NCI-H1417 (cell line): ENCODE results near the gene AP2A2.

ENCODE experiments used
- DNase-seq, 3 experiments: peaks; one replicate each; lab custom pipeline; 2025; lab: John Stamatoyannopoulos, UW

AP2A2 gene

GRCh38 chr11:996681-997080 lies 71.0 kb downstream of the AP2A2 start:
- DNase-seq = no peak

DNA sequence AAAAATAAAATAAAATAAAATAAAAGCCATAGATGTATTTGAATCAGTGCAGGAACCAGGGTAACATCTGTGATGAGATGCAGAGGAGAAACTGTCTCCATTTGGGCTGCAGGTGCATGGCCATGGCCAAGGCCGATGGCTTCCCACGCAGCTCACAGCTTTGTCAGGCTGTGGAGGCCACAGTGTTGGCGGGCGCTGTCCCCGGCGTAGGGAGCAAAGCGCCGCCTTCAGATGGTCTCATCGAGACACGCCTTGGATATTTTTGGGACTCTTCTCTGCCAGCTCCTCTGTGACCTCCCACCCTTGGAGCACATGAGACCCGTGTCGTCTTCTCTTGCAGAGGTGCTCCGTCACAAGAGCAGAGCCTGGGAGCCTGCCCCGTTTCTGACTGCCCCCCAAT lies 72.2 kb downstream of the AP2A2 start:
- no peak for DNase-seq

GRCh38 chr11:999009-999408 lies 73.3 kb downstream of the AP2A2 start:
- no peak for DNase-seq

DNA sequence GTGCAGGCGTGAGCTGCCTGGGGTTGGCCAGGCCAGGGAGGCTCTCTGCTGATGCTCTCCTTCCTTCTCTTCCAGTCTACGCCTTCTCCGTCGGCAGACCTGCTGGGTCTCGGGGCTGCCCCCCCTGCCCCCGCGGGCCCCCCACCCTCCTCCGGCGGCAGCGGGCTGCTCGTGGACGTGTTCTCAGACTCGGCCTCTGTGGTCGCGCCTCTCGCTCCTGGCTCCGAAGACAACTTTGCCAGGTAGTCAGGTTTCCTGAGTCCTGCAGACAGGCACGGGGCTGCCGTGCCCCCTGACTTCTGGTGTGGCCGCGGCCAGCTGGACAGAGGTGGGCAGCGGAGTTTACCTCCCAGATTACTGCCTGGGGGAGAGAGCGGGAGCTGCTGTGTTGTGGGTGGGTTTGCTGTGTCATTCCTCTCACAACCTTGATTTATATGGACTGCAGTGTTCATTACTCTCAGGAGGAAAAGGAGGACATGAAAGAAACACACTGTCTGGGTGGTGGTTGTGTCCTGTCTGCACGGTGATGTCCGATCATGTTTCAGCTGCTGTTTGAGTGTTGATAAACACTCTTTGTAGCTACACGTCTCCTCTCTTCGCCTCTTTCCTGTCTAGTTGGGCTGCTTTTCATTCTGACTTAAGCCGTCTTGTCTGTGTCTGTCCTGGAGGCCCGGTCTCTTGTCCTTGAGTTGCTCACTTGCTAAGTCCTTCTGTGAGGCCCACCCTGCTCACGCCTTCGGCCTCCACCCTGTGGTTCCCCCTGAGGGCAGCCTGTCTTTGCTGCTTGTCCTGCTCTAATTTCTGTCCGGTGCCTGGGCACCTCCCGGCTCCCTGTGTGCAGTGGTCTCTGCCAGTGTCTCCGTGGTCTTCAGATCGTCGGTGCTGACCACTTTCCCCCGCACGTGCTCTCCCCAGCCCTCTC lies 74.9 kb downstream of the AP2A2 start:
- DNase-seq = no peak

- no peak for DNase-seq
These were observed 76.1 kb downstream of the AP2A2 start for GRCh38 chr11:1001617-1002405.

GRCh38 chr11:1002406-1002984 lies 76.8 kb downstream of the AP2A2 start:
- DNase-seq = no peak

- no peak for DNase-seq
These were observed 77.5 kb downstream of the AP2A2 start for GRCh38 chr11:1003159-1003558.

- peak; percentile 45 to 73 (median 71) for DNase-seq
These were observed 80.3 kb downstream of the AP2A2 start for GRCh38 chr11:1005928-1006327.

GRCh38 chr11:1006762-1007161 lies 81.1 kb downstream of the AP2A2 start:
- DNase-seq = peak; percentile 53 to 79 (median 63)

DNA sequence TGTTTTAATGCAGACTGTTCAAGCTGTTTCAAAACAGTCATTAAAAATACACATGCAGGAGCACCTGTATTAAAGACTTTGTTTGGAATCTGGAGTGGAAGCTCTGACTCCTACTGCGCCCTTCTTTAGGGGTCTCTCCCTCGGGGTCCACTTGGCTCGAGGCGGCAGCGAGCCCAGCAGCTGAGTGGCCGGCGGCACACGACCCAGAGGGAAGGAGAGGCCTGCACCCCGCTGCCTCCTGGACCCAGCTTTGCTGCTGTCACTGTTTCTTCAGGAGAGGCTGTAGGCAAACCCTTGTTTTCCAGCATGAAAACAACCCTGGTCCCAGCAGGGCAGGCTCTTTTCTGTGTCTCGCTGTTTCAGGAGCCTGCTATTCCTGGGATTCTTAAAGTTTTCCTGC lies 81.6 kb downstream of the AP2A2 start:
- DNase-seq = no peak

GRCh38 chr11:1008001-1008802 lies 82.5 kb downstream of the AP2A2 start:
- peak in 1 of 3 experiments; percentile 11 for DNase-seq

DNA sequence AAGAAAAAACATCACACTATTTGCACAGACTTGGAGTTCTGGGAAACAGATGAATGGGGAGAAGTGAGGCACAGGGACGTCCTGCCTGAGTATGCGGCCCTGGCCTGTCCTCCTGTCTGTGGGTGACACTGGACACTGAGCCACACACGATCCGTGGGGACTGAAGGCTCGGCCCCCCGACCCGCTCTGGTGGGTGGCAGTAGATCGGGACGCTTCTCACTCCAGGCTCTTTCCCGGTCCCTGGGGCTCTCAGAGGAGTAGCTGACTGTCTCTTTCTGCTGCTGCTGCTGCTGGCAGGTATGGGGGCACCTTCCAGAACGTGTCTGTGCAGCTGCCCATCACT lies 83.1 kb downstream of the AP2A2 start:
- DNase-seq = no peak

DNA sequence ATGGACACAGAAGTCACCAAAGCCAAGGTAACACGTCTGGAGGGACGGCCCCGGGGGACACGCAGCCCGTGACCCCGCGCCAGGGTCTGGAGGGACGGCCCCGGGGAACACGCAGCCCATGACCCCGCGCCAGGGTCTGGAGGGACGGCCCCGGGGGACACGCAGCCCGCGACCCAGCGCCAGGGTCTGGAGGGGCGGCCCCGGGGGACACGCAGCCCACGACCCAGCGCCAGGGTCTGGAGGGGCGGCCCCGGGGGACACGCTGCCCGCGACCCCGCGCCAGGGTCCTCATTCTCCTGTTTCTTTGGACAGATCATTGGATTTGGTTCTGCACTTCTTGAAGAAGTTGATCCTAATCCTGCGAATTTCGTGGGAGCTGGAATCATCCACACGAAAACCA lies 83.7 kb downstream of the AP2A2 start:
- no peak for DNase-seq

- peak in 1 of 3 experiments; percentile 41 for DNase-seq
These were observed 84.3 kb downstream of the AP2A2 start for GRCh38 chr11:1009991-1010390.

- no peak for DNase-seq
These were observed 85.1 kb downstream of the AP2A2 start for GRCh38 chr11:1010551-1011319.

- peak; percentile 12 to 66 (median 37) for DNase-seq
These were observed 85.6 kb downstream of the AP2A2 start for GRCh38 chr11:1011320-1011698.

DNA sequence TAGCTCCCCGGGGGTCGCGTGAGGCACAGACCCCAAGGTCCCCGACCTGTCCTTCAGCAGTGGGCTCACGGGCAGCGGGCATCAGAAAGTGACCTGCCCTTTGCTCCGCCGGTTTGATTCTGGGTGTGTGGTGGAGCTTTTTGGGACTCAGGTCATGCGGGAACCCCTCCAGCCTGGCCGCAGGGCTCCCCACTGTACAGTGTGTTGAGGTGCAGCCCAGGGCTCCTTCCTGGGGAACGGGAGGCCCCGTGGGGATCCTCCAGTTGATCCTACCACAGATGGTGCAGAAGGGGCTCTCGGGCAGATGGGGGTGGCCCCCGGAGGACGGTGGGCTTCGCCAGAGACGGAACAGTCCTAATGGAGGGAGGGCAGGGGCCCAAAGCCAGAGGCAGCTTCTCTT lies 86.6 kb downstream of the AP2A2 start:
- DNase-seq = no peak

- peak; percentile 83 to 96 (median 91) for DNase-seq
These were observed 87.3 kb downstream of the AP2A2 start for GRCh38 chr11:1012740-1013630.

DNA sequence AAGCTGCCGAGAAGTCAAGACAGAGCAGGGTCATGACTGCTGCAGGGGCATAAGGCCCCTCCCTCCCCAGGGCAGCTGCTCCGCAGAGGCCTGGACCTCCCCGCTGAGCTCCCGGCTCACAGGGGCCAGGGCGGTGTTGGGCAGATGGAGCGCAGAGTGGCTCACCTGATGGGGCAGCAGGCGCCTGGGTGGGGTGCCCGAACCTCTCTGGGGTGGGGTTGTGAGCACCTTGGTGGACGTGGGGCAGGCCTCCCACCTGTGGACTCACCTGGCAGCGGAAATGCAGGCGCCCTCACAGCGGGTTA lies 87.9 kb downstream of the AP2A2 start:
- DNase-seq = no peak

DNA sequence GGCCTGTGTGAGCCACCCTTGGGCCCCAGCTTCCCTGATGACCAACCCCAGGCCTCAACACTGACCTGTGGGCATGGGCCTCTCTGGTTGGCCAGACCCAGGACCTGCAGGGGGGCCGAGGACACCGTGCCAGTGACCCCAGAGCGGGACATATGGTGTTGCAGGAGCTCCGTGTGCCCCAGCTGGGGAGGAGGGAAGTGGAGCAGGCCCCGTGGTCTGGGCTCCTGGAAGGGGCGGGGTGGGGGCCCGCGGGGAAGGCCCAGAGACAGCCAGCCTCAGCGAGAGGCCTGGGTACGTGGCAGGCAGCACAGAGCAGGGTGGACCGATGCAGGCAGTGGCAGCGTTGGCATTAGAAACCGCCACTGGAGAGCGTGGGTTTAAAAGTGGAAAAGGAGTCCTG lies 88.6 kb downstream of the AP2A2 start:
- no peak for DNase-seq
